SK-N-MC (cell line): ENCODE results near the gene HARS1.
A peak's percentile ranks its signal among the peaks of the same experiment; 100 is the strongest.
"Not testable (repeated sequence)": the region's sequence is repeated elsewhere in the genome, so short reads cannot be mapped to it uniquely, and the experiment has no call there.

Source experiments
- DNase-seq: peaks from one replicate; pipeline ENCODE4 v3.0.0-alpha.2; 2011; ENCODE audit warnings: low read depth, low spot score
- H3K27ac ChIP-seq: fragments of 200-600 bp; sonication (generic); 2 replicates; pipeline ENCODE4 v1.5.1; 2016; ENCODE audit warnings: mixed run types
- H3K36me3 ChIP-seq: fragments of 200-600 bp; sonication (generic); 2 replicates; pipeline ENCODE4 v1.6.1; 2017; ENCODE audit warnings: antibody characterized with exemption, low read length, mixed read lengths; ENCODE audit not compliant: insufficient read depth
- H3K4me3 ChIP-seq: fragments of 200-600 bp; sonication (generic); 2 replicates; pipeline ENCODE4 v1.5.1; 2016
- H3K9ac ChIP-seq: fragments of 200-600 bp; sonication (generic); 2 replicates; pipeline ENCODE4 v1.8.0; 2017; ENCODE audit warnings: mixed run types, mixed read lengths; ENCODE audit not compliant: insufficient read length
- H3K9me3 ChIP-seq: fragments of 200-600 bp; sonication (generic); 2 replicates; pipeline ENCODE4 v1.6.1; 2017; ENCODE audit warnings: low read depth, mild to moderate bottlenecking, antibody characterized with exemption, low read length, moderate library complexity, mixed read lengths
- EZH2 ChIP-seq: fragments of 200-600 bp; sonication (generic); IDR thresholded peaks from one replicate; pipeline ENCODE4 v1.6.1; 2017; ENCODE audit warnings: antibody characterized with exemption
- FOXP2 ChIP-seq: optimal IDR thresholded peaks from 2 replicates; pipeline ENCODE3; 2011; ENCODE audit warnings: mild to moderate bottlenecking, moderate library complexity; ENCODE audit not compliant: insufficient read depth; ENCODE audit errors: extremely low read length, control extremely low read depth
- POLR2AphosphoS5 ChIP-seq: IDR thresholded peaks from 2 replicates; pipeline ENCODE4 v1.6.1; 2012; ENCODE audit warnings: mild to moderate bottlenecking, low read depth, low read length, borderline replicate concordance

Gene HARS1

GRCh38 chr5:140690941-140691924, at the start of gene HARS1, which contains the start of gene HARS2:
Gene HARS1, minus strand, starts transcription at chr5:140691370. Its CDS starts 66 bp downstream, at chr5:140691304.
Gene HARS2, plus strand, starts transcription at chr5:140691455. Its CDS starts 194 bp downstream, at chr5:140691649.
- H3K9me3 ChIP-seq: no peaks in the 10 kb centered on the region
- peak within 1 kb of the TSS; percentile 95 for H3K4me3 ChIP-seq
- DNase-seq: peak; percentile 62
- H3K9ac ChIP-seq: peak within 1 kb of the TSS; percentile 96
- TF ChIP-seq EZH2 (no peak), POLR2AphosphoS5 (peak; percentile 96), FOXP2 (no peak)
- peaks cover 55% of the 10 kb centered on the region for H3K36me3 ChIP-seq
- H3K27ac ChIP-seq: peak within 1 kb of the TSS; percentile 43; the same call in 1 of the 2 replicates

DNA sequence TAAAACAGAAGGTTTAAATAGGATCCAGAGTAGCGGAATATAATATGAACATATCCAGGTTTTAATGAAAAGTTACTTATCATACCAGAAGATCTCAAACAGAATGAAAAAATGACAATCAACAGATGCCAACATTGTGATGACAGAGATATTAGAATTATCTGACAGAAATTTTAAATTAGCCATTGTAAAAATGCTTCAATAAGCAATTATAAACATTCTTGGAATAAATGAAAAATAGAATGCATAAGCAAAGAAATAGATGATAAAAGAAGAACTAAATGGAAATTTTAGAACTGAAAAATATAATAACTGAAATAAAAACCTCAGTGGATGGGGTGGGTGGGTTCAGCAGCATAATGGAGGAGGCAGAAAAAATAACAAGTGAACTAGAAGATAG, 46.3 kb upstream of the HARS1 start:
- no peak overlapping the region for H3K9ac ChIP-seq
- no peaks in the 10 kb centered on the region for H3K36me3 ChIP-seq
- no peak for DNase-seq
- TF ChIP-seq EZH2 (no peak), FOXP2 (no peak), POLR2AphosphoS5 (no peak)
- no peak overlapping the region for H3K4me3 ChIP-seq
- no peak overlapping the region for H3K27ac ChIP-seq
- no peaks in the 10 kb centered on the region for H3K9me3 ChIP-seq

DNA sequence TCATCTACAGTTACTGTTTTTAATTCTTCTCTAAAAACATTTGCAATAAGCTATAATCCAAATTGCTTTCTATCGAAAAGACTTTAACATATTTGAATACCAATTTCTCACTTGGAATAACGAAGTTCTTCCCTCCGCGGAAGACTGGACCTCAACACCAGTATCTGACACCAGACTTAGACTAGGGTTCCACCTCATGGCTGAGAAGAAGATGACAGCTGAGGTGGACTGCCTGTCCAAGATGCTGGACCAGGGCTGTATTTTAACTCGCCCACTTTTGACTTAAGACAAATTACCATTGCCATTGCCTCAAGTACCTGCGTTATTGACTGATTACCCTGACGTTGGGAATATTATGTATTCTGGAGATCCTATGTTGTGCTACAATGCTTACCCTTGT, 43.2 kb upstream of the HARS1 start:
- DNase-seq: no peak
- Histone ChIP-seq H3K36me3 (no peaks in the 10 kb centered on the region), H3K9me3 (no peaks in the 10 kb centered on the region), H3K27ac (no peak overlapping the region), H3K4me3 (no peak overlapping the region), H3K9ac (no peak overlapping the region)
- TF ChIP-seq POLR2AphosphoS5 (no peak), FOXP2 (no peak), EZH2 (no peak)

DNA sequence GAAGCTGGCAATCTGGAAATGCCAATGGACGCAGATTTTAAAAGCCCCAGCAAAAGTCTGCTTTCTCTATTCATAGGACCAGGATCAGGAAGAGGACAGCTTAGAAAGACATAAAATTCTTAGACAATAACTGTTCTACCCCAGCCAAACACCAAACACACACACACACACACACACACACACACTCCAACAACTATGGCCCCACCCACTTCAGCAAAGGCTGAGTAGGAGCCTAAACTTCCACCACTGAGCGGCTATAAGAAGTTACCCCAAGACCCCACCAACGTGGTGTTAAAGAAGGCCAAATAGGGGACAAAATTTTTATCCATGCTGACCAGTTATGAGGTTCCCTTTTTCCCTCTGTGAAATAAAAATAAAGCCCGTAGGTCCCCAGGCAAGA, 41.9 kb upstream of the HARS1 start:
- DNase-seq: no peak
- Histone ChIP-seq H3K4me3 (no peak overlapping the region), H3K9me3 (no peaks in the 10 kb centered on the region), H3K9ac (no peak overlapping the region), H3K36me3 (no peaks in the 10 kb centered on the region), H3K27ac (no peak overlapping the region)
- TF ChIP-seq EZH2: no peak
- no peak for TF ChIP-seq FOXP2
- TF ChIP-seq POLR2AphosphoS5: no peak

DNA sequence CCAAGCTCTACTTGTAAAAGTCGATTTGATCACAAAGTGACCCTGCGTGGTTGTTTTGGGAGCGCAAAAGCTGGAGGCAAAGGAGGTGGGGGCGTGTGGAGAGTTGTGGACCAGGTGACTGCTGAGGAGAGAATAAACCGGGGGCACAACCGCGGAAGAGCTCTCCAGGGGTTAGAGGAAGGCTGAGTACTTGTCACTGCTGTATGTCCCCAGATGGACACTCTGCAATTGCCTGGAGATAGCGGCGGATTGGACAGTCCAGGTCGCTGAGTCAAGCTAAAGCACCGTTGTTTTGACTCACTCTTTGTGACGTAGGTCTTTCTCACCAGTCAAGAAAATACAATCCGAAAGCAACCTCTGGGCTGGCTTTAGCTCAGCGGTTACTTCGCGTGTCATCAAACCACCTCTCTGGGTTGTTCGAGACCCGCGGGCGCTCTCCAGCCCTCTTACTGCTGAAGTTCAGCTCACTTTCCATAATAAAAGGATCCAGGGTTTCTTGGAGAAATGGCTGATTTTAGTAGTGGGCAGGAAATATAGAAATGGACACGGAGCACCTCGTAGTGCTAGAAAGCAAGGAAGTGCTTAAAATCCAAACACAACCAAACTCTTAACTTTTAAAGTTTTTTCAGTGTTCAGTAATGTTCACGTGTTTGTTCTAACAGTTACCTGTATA, 34.8 kb upstream of the HARS1 start:
- no peak overlapping the region for H3K27ac ChIP-seq
- TF ChIP-seq FOXP2 (no peak), EZH2 (no peak), POLR2AphosphoS5 (no peak)
- no peak for DNase-seq
- no peak overlapping the region for H3K4me3 ChIP-seq
- H3K9me3 ChIP-seq: no peaks in the 10 kb centered on the region
- H3K36me3 ChIP-seq: no peaks in the 10 kb centered on the region
- H3K9ac ChIP-seq: no peak overlapping the region

GRCh38 chr5:140721395-140721794, 30.2 kb upstream of the HARS1 start:
- not testable (repeated sequence) for H3K9me3 ChIP-seq

DNA sequence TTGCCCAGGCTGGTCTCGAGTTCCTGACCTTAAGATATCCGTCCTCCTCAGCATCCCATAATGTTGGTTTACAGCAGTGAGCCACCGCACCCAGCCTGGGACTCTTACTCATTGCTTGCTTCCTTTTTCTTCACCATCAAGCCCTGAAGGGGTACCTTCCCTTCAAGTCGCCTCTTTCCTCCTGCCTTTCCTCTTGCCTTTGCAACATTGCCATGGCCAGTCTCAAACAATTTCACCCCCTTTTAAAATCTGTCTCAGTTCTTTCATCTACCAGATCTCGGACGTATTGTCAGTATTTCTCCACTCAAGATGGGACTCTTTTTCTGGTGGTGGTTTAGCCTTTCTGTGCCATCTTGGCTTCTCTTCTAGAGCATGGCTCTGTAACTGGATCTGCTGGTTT, 29.6 kb upstream of the HARS1 start:
- H3K9ac ChIP-seq, H3K9me3 ChIP-seq, H3K27ac ChIP-seq, H3K36me3 ChIP-seq, DNase-seq, H3K4me3 ChIP-seq: not testable (repeated sequence)

More at GRCh38 chr5:140721395-140721794, 30.2 kb upstream of the HARS1 start:
- not testable (repeated sequence) for H3K36me3 ChIP-seq, H3K4me3 ChIP-seq, H3K27ac ChIP-seq, H3K9ac ChIP-seq, DNase-seq

GRCh38 chr5:140718266-140718592, 27.1 kb upstream of the HARS1 start:
- no peaks in the 10 kb centered on the region for H3K36me3 ChIP-seq
- no peak overlapping the region for H3K4me3 ChIP-seq
- H3K9ac ChIP-seq: no peak overlapping the region
- H3K9me3 ChIP-seq: no peaks in the 10 kb centered on the region
- TF ChIP-seq EZH2 (no peak), POLR2AphosphoS5 (no peak), FOXP2 (no peak)
- no peak overlapping the region for H3K27ac ChIP-seq
- no peak for DNase-seq

- H3K36me3 ChIP-seq, DNase-seq, H3K27ac ChIP-seq, H3K9ac ChIP-seq, H3K4me3 ChIP-seq, H3K9me3 ChIP-seq: not testable (repeated sequence)
Observed at GRCh38 chr5:140716238-140716637, 25.1 kb upstream of the HARS1 start.
